Naive B cell (primary cell): ENCODE results near the gene HTR6. TPM values are rescaled to one million over a fixed set of nuclear protein-coding genes. Genes with fewer than 3 reads are reported as not detected.

Experiments used
- ATAC-seq, 2 donors: fragments of 150-1000 bp; cut with Tn5 transposase; 2 replicates each; pipeline ENCODE4 v1.10.0; 2021; ENCODE audit warnings: low read depth in 2 of 2, mild to moderate bottlenecking in 2 of 2, moderate library complexity in 2 of 2
- DNase-seq: peaks from one replicate; pipeline ENCODE4 v3.0.0; 2022
- H3K27ac Mint-ChIP-seq, 6 donors: one replicate each; pipeline ENCODE4 v1.8.0; 2020 to 2022; ENCODE audit warnings: mild to moderate bottlenecking in 6 of 6, mixed read lengths in 6 of 6, moderate library complexity in 5 of 6, inconsistent platforms in 2 of 6
- H3K27me3 Mint-ChIP-seq, 3 donors: one replicate each; pipeline ENCODE4 v1.8.0; 2021 to 2022; ENCODE audit warnings: mixed read lengths in 3 of 3, mild to moderate bottlenecking in 1 of 3
- H3K36me3 Mint-ChIP-seq, 2 donors: one replicate each; pipeline ENCODE4 v1.8.0; 2020 to 2022; ENCODE audit warnings: mixed read lengths in 2 of 2, inconsistent platforms in 1 of 2, mild to moderate bottlenecking in 1 of 2
- H3K4me1 Mint-ChIP-seq, 3 donors: one replicate each; pipeline ENCODE4 v1.8.0; 2020 to 2022; ENCODE audit warnings: mixed read lengths in 3 of 3, inconsistent platforms in 1 of 3, mild to moderate bottlenecking in 1 of 3, moderate library complexity in 1 of 3
- H3K4me3 Mint-ChIP-seq, 8 donors: one replicate each; pipeline ENCODE4 v1.8.0; 2020 to 2022; ENCODE audit warnings: mild to moderate bottlenecking in 8 of 8, mixed read lengths in 8 of 8, moderate library complexity in 8 of 8, inconsistent platforms in 2 of 8
- H3K9me3 Mint-ChIP-seq, 7 donors: one replicate each; pipeline ENCODE4 v1.8.0; 2020 to 2022; ENCODE audit warnings: mixed read lengths in 7 of 7, mild to moderate bottlenecking in 5 of 7, inconsistent platforms in 2 of 7, moderate library complexity in 1 of 7
- polyA plus RNA-seq, 6 donors: library from polyadenylated mRNA; unstranded; fragments of 300-500 nt; fragmentation: Illumina TruSeq; gene quantifications; one replicate each; pipeline ENCODE4 v1.2.3, GENCODE V29; 2021; ENCODE audit warnings: low read depth in 6 of 6

The HTR6 gene
- polyA plus RNA-seq, 6 donors from 2014 or later, result not detected

DNA sequence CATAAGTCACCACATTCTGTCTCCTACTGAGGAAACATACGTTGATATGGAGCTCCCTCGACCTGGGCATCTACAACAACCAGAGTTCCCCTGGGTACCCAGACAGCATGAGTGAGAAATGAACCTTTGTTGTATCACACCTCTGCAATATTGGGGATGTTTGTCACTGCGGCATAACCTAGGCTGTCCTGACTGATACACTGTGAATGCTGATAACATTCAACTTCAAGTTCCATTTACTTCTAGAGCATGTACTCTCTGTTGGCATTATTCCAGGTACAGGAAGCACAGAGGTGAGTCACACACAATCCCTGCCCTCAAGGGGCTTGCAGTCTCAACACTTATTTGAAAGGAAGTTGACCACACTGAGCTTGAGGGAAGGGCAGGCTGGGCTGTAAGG lies 65.6 kb downstream of the HTR6 start:
- no peak overlapping the region for H3K27ac Mint-ChIP-seq
- no peak overlapping the region for H3K4me3 Mint-ChIP-seq
- DNase-seq, result no peak
- H3K4me1 Mint-ChIP-seq, result no peaks in the 10 kb centered on the region
- H3K27me3 Mint-ChIP-seq, result no peaks in the 10 kb centered on the region
- ATAC-seq, result no peak
- peaks cover 0 to 10% (median 3%) of the 10 kb centered on the region in 7 donors for H3K9me3 Mint-ChIP-seq
- H3K36me3 Mint-ChIP-seq, result peaks cover 26 to 37% of the 10 kb centered on the region in 2 donors

Other genes with a start within 250 kb of the HTR6 start
- gene CAPZB, start 179.3 kb upstream of the HTR6 start, polyA plus RNA-seq, result 100 to 1,000 TPM; 328 to 445 (median 382) TPM
- under 1 TPM in 1 of 6 donors, not detected in 5; 0.53 TPM for gene NBL1, start 20.6 kb upstream of the HTR6 start, polyA plus RNA-seq
- gene TMCO4, start 135.0 kb downstream of the HTR6 start, polyA plus RNA-seq, result 10 to 100 TPM; 11.2 to 19.7 (median 13.8) TPM
- not detected for gene RNF186, start 150.4 kb downstream of the HTR6 start, polyA plus RNA-seq
- gene OTUD3, start 217.5 kb downstream of the HTR6 start, polyA plus RNA-seq, result 1 to 10 TPM in 4 of 6 donors, under 1 TPM in 2; 0.74 to 3.6 (median 2.0) TPM